Liver (tissue), 9 donors: Measurements from ENCODE around the gene ANOS1. TPM values are rescaled to one million over a fixed set of nuclear protein-coding genes. Genes with fewer than 3 reads are reported as not detected.
"Not testable (repeated sequence)": the region's sequence is repeated elsewhere in the genome, so short reads cannot be mapped to it uniquely, and the experiment has no call there.

Source experiments
- DNase-seq: peaks from one replicate; pipeline ENCODE4 v3.0.0-alpha.2; 2017; ENCODE audit warnings: low spot score
- H3K27ac ChIP-seq, 2 donors: one replicate each; pipeline ENCODE4 v1.7.0; 2013; ENCODE audit warnings: inconsistent platforms in 2 of 2, low read length in 2 of 2, control low read depth in 1 of 2, low read depth in 1 of 2, mild to moderate bottlenecking in 1 of 2
- H3K27me3 ChIP-seq, 4 donors: one replicate each; pipeline versions ENCODE4 v1.6.1 to v1.7.0; 2013; ENCODE audit warnings: low read length in 3 of 4, inconsistent platforms in 1 of 4, mild to moderate bottlenecking in 1 of 4, moderate library complexity in 1 of 4; ENCODE audit not compliant: control insufficient read depth in 4 of 4, insufficient read depth in 4 of 4
- H3K36me3 ChIP-seq, 4 donors: one replicate each; pipeline versions ENCODE4 v1.6.1 to v1.7.0; 2013; ENCODE audit warnings: low read length in 3 of 4, mild to moderate bottlenecking in 3 of 4, low read depth in 1 of 4, moderate library complexity in 1 of 4; ENCODE audit not compliant: control insufficient read depth in 4 of 4, insufficient read depth in 3 of 4
- H3K4me1 ChIP-seq, 4 donors: one replicate each; pipeline versions ENCODE4 v1.6.1 to v1.7.0; 2013; ENCODE audit warnings: low read length in 3 of 4, mild to moderate bottlenecking in 3 of 4, moderate library complexity in 1 of 4; ENCODE audit not compliant: control insufficient read depth in 4 of 4, insufficient read depth in 4 of 4
- H3K4me3 ChIP-seq, 3 donors: one replicate each; pipeline versions ENCODE4 v1.6.1 to v1.7.0; 2013; ENCODE audit warnings: low read length in 3 of 3, control low read depth in 1 of 3, low read depth in 1 of 3, mild to moderate bottlenecking in 1 of 3
- H3K9ac ChIP-seq, 2 donors: one replicate each; pipeline ENCODE4 v1.7.0; 2013; ENCODE audit warnings: low read length in 2 of 2, mild to moderate bottlenecking in 2 of 2, moderate library complexity in 2 of 2, control low read depth in 1 of 2, low read depth in 1 of 2
- H3K9me3 ChIP-seq, 4 donors: one replicate each; pipeline versions ENCODE4 v1.6.1 to v1.7.0; 2013; ENCODE audit warnings: low read length in 3 of 4; ENCODE audit not compliant: control insufficient read depth in 4 of 4
- EGR1 ChIP-seq, 2 donors: IDR thresholded peaks; 2 replicates each; pipeline ENCODE4 v1.6.1; 2016 to 2018; ENCODE audit warnings: antibody characterized with exemption in 2 of 2, low read depth in 2 of 2
- FOXA2 ChIP-seq: IDR thresholded peaks from 2 replicates; pipeline ENCODE4 v1.6.1; 2016; ENCODE audit warnings: antibody characterized with exemption
- GABPA ChIP-seq, 2 donors: IDR thresholded peaks in 1 of 2; conservative IDR thresholded peaks in 1 of 2; 2 replicates each; pipeline ENCODE4 v1.6.1; 2016; ENCODE audit warnings: antibody characterized with exemption in 2 of 2, mild to moderate bottlenecking in 1 of 2, moderate library complexity in 1 of 2
- HNF4A ChIP-seq, 2 donors: conservative IDR thresholded peaks; 2 replicates each; pipeline ENCODE4 v1.6.1; 2016; ENCODE audit warnings: antibody characterized with exemption in 2 of 2, mild to moderate bottlenecking in 2 of 2
- HNF4G ChIP-seq: IDR thresholded peaks from 2 replicates; pipeline ENCODE4 v1.6.1; 2016; ENCODE audit warnings: antibody characterized with exemption
- JUND ChIP-seq, 2 donors: IDR thresholded peaks; 2 replicates each; pipeline ENCODE4 v1.6.1; 2016; ENCODE audit warnings: antibody characterized with exemption in 2 of 2
- NR2F2 ChIP-seq: IDR thresholded peaks from 2 replicates; pipeline ENCODE4 v1.6.1; 2016; ENCODE audit warnings: antibody characterized with exemption
- RAD21 ChIP-seq, 2 donors: IDR thresholded peaks; 2 replicates each; pipeline ENCODE4 v1.6.1; 2016; ENCODE audit warnings: antibody characterized with exemption in 2 of 2, mild to moderate bottlenecking in 2 of 2
- RXRA ChIP-seq, 2 donors: IDR thresholded peaks; 2 replicates each; pipeline ENCODE4 v1.6.1; 2017 to 2018; ENCODE audit warnings: antibody characterized with exemption in 2 of 2, mild to moderate bottlenecking in 1 of 2
- SP1 ChIP-seq: IDR thresholded peaks from 2 replicates; pipeline ENCODE4 v1.6.1; 2018; ENCODE audit warnings: antibody characterized with exemption, mild to moderate bottlenecking
- TAF1 ChIP-seq: conservative IDR thresholded peaks from 2 replicates; pipeline ENCODE4 v1.6.1; 2016; ENCODE audit warnings: antibody characterized with exemption, mild to moderate bottlenecking
- YY1 ChIP-seq: IDR thresholded peaks from 2 replicates; pipeline ENCODE4 v1.6.1; 2016; ENCODE audit warnings: antibody characterized with exemption, mild to moderate bottlenecking
- WGBS: extraction: QIAGEN DNeasy Blood & Tissue Kit; methylation state at CpG from one replicate; pipeline ENCODE4 v1.1.7; 2013; 5-methylcytosine and 5-hydroxymethylcytosine counted together
- polyA plus RNA-seq, 2 donors: library from polyadenylated mRNA; stranded (reverse) in 1 of 2; unstranded in 1 of 2; fragments of 200-250 nt in 1 of 2; fragments of >200 nt in 1 of 2; fragmentation: Nextera tagmentation in 1 of 2; extraction: Ambion mirVana in 1 of 2; gene quantifications; one replicate each; pipeline versions ENCODE4 v1.2.1 to v1.2.3, GENCODE V29; 2013 to 2015
- total RNA-seq, 2 donors: library from RNA; depleted of rRNA; stranded (reverse); fragments of >200 nt; gene quantifications; one replicate each; pipeline ENCODE4 v1.2.3, GENCODE V29; 2014
- TF ChIP-seq, protein P1 (sequence below): IDR thresholded peaks from 2 replicates; pipeline ENCODE4 v1.6.1; 2016; ENCODE audit warnings: antibody characterized with exemption
- TF ChIP-seq, protein P2 (sequence below): IDR thresholded peaks from 2 replicates; pipeline ENCODE4 v1.6.1; 2016; ENCODE audit warnings: antibody characterized with exemption, mild to moderate bottlenecking
- TF ChIP-seq, protein P3 (sequence below): fragments of 150-350 bp; IDR thresholded peaks from 2 replicates; pipeline ENCODE4 v1.5.1; 2017; ENCODE audit warnings: improper control_type of control experiment, low read depth, low read length; ENCODE audit not compliant: missing input control
- TF ChIP-seq, protein P4 (sequence below): IDR thresholded peaks from 2 replicates; pipeline ENCODE4 v1.6.1; 2016; ENCODE audit warnings: antibody characterized with exemption
- TF ChIP-seq, protein P5 (sequence below): IDR thresholded peaks from 2 replicates; pipeline ENCODE4 v1.6.1; 2016; ENCODE audit warnings: antibody characterized with exemption
- donor health status: healthy.
- donor health status: healthy.
- donor health status: healthy.
- donor health status: healthy.
- donor health status: healthy.

Gene ANOS1
- total and polyA plus RNA-seq, 4 donors = 0.08 to 1.6 (median 0.27) TPM

DNA sequence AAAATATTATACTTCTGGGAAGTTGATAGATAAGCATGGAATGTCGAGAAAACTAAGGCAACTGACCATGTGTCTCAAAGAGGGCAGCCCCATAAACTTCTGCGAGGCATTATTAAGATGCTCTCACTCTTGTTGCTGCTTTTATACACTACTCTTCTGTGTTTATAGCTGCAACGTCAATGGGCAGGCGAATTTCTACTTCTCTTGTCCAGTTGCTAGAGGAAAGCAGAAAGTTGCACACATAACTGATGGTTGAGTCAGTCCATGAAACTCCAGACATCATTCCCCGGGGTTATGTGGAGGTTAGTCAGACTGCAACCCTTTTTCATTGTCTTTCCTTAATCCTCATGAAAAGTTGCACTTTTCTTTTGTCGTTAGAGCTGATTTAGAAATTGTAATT, 227.5 kb downstream of the ANOS1 start:
- Histone ChIP-seq H3K36me3 (no peaks in the 10 kb centered on the region), H3K9ac (no peak overlapping the region), H3K9me3 (no peaks in the 10 kb centered on the region), H3K4me1 (no peaks in the 10 kb centered on the region), H3K27me3 (peaks cover 0 to 2% (median 0%) of the 10 kb centered on the region in 4 donors), H3K4me3 (no peak overlapping the region), H3K27ac (no peak overlapping the region)
- no peak for DNase-seq
- TF ChIP-seq SP1 (no peak), FOXA2 (no peak), EGR1 (IDR thresholded peaks at IDR 0.05; ENCODE audit: low read depth in 2 of 2) (no peak), RAD21 (IDR thresholded peaks at IDR 0.05) (no peak)
- WGBS = 67% methylated on average over 6 of the region's 6 CpGs

DNA sequence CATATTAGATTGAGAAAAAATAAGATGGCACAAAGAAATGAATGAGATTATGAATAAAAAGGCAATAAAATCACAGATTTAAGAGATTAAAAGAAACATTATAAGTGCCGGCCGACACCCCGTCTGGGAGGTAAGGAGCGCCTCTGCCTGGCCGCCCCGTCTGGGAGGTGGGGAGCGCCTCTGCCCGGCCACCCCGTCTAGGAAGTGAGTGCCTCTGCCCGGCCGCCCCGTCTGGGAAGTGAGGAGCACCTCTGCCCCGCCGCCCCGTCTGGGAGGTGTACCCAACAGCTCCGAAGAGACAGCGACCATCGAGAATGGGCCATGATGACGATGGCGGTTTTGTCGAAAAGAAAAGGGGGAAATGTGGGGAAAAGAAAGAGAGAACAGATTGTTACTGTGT, 229.8 kb downstream of the ANOS1 start:
- not testable (repeated sequence) for DNase-seq, H3K9me3 ChIP-seq

DNA sequence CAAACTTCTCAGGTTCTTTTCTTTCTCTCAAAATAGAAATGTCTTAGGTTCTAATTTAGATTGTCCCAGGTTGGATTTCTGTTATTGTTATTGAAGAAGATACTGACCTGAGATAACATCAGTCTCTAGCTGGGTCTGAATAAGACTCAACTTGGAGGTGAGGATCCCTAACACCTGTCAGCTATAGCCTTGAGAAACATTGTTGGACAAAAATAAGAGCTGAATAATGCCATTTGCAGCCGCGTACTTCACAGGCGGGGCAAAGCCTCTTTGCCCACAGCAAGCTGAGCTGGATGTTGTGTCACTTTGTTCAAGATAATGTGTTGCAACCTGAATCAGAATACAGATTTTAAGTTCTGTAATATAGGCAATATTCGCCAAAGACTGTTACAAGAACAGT, 231.7 kb downstream of the ANOS1 start:
- 90% methylated on average over 4 of the region's 4 CpGs for WGBS
- no peaks in the 10 kb centered on the region for H3K4me1 ChIP-seq
- TF ChIP-seq, protein P1, sequence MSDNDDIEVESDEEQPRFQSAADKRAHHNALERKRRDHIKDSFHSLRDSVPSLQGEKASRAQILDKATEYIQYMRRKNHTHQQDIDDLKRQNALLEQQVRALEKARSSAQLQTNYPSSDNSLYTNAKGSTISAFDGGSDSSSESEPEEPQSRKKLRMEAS = no peak
- TF ChIP-seq SP1 = no peak
- TF ChIP-seq FOXA2 = no peak
- TF ChIP-seq, protein P2, sequence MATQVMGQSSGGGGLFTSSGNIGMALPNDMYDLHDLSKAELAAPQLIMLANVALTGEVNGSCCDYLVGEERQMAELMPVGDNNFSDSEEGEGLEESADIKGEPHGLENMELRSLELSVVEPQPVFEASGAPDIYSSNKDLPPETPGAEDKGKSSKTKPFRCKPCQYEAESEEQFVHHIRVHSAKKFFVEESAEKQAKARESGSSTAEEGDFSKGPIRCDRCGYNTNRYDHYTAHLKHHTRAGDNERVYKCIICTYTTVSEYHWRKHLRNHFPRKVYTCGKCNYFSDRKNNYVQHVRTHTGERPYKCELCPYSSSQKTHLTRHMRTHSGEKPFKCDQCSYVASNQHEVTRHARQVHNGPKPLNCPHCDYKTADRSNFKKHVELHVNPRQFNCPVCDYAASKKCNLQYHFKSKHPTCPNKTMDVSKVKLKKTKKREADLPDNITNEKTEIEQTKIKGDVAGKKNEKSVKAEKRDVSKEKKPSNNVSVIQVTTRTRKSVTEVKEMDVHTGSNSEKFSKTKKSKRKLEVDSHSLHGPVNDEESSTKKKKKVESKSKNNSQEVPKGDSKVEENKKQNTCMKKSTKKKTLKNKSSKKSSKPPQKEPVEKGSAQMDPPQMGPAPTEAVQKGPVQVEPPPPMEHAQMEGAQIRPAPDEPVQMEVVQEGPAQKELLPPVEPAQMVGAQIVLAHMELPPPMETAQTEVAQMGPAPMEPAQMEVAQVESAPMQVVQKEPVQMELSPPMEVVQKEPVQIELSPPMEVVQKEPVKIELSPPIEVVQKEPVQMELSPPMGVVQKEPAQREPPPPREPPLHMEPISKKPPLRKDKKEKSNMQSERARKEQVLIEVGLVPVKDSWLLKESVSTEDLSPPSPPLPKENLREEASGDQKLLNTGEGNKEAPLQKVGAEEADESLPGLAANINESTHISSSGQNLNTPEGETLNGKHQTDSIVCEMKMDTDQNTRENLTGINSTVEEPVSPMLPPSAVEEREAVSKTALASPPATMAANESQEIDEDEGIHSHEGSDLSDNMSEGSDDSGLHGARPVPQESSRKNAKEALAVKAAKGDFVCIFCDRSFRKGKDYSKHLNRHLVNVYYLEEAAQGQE = no peak
- TF ChIP-seq TAF1 = no peak
- TF ChIP-seq, protein P3, sequence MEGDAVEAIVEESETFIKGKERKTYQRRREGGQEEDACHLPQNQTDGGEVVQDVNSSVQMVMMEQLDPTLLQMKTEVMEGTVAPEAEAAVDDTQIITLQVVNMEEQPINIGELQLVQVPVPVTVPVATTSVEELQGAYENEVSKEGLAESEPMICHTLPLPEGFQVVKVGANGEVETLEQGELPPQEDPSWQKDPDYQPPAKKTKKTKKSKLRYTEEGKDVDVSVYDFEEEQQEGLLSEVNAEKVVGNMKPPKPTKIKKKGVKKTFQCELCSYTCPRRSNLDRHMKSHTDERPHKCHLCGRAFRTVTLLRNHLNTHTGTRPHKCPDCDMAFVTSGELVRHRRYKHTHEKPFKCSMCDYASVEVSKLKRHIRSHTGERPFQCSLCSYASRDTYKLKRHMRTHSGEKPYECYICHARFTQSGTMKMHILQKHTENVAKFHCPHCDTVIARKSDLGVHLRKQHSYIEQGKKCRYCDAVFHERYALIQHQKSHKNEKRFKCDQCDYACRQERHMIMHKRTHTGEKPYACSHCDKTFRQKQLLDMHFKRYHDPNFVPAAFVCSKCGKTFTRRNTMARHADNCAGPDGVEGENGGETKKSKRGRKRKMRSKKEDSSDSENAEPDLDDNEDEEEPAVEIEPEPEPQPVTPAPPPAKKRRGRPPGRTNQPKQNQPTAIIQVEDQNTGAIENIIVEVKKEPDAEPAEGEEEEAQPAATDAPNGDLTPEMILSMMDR = no peak
- no peak for TF ChIP-seq EGR1 (IDR thresholded peaks at IDR 0.05; ENCODE audit: low read depth in 2 of 2)
- TF ChIP-seq YY1 = no peak
- no peak for TF ChIP-seq RXRA (IDR thresholded peaks at IDR 0.05)
- TF ChIP-seq JUND (IDR thresholded peaks at IDR 0.05) = no peak
- TF ChIP-seq, protein P4, sequence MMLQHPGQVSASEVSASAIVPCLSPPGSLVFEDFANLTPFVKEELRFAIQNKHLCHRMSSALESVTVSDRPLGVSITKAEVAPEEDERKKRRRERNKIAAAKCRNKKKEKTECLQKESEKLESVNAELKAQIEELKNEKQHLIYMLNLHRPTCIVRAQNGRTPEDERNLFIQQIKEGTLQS = no peak
- no peak for TF ChIP-seq HNF4A (conservative IDR thresholded peaks at IDR 0.05)
- no peak for TF ChIP-seq GABPA (IDR thresholded peaks at IDR 0.05 in 1 of 2, conservative IDR thresholded peaks at IDR 0.05 in 1 of 2)
- TF ChIP-seq HNF4G = no peak
- TF ChIP-seq NR2F2 = no peak
- TF ChIP-seq, protein P5, sequence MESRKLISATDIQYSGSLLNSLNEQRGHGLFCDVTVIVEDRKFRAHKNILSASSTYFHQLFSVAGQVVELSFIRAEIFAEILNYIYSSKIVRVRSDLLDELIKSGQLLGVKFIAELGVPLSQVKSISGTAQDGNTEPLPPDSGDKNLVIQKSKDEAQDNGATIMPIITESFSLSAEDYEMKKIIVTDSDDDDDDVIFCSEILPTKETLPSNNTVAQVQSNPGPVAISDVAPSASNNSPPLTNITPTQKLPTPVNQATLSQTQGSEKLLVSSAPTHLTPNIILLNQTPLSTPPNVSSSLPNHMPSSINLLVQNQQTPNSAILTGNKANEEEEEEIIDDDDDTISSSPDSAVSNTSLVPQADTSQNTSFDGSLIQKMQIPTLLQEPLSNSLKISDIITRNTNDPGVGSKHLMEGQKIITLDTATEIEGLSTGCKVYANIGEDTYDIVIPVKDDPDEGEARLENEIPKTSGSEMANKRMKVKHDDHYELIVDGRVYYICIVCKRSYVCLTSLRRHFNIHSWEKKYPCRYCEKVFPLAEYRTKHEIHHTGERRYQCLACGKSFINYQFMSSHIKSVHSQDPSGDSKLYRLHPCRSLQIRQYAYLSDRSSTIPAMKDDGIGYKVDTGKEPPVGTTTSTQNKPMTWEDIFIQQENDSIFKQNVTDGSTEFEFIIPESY = no peak
- H3K4me3 ChIP-seq = no peak overlapping the region
- no peaks in the 10 kb centered on the region for H3K27me3 ChIP-seq
- no peak overlapping the region for H3K27ac ChIP-seq
- no peak for DNase-seq
- H3K9me3 ChIP-seq = no peaks in the 10 kb centered on the region
- H3K36me3 ChIP-seq = no peaks in the 10 kb centered on the region
- H3K9ac ChIP-seq = no peak overlapping the region

More for the DNA sequence above, 229.8 kb downstream of the ANOS1 start:
- not testable (repeated sequence) for H3K27ac ChIP-seq, H3K4me3 ChIP-seq, H3K9ac ChIP-seq, H3K36me3 ChIP-seq, H3K4me1 ChIP-seq, H3K27me3 ChIP-seq
- 97% methylated on average over 21 of the region's 21 CpGs for WGBS

DNA sequence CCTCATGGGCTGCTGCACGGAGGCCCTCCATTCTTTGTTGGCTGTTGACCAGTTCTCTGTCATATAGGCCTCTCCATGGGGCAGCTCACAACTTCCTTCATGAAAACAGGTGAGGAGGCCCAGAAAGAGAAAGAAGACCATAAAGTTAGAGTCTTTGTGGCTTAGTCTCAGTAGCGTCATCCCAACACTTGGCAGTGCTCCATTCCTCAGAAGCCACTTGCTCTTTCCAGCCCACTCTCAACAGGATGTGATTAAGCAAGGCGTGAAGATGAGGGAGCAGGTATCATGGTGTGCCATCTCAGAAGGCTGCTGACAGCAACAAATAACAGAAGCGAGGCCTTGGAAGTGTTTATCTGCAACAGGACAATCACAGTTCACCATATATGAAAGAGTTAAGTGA, 236.9 kb downstream of the ANOS1 start:
- not testable (repeated sequence) for H3K4me1 ChIP-seq, H3K9me3 ChIP-seq, H3K9ac ChIP-seq, DNase-seq, H3K27ac ChIP-seq, H3K36me3 ChIP-seq, H3K4me3 ChIP-seq, H3K27me3 ChIP-seq
- 79% methylated on average over 4 of the region's 4 CpGs for WGBS
